GM19463 (cell line): ENCODE data around the gene ELP1.

Source experiments
- ATAC-seq: cut with Tn5 transposase; IDR thresholded peaks from one replicate; pipeline ENCODE4 v1.9.1; 2021; ENCODE audit warnings: mild to moderate bottlenecking, moderate library complexity; ENCODE audit not compliant: unreplicated experiment

ELP1 gene

GRCh38 chr9:108885643-108886348 is 48.1 kb downstream of the ELP1 start:
- peak; percentile 99 for ATAC-seq

GRCh38 chr9:108884701-108885100 is 49.2 kb downstream of the ELP1 start:
- no peak for ATAC-seq

GRCh38 chr9:108883085-108883484 is 50.8 kb downstream of the ELP1 start:
- ATAC-seq: no peak

- no peak for ATAC-seq
Measured at GRCh38 chr9:108882052-108882888, 51.7 kb downstream of the ELP1 start.

- ATAC-seq: no peak
Measured at GRCh38 chr9:108880738-108881316, 53.1 kb downstream of the ELP1 start.

- no peak for ATAC-seq
Measured at GRCh38 chr9:108877524-108877923, 56.4 kb downstream of the ELP1 start.

- no peak for ATAC-seq
Measured at GRCh38 chr9:108876425-108876824, 57.5 kb downstream of the ELP1 start.

GRCh38 chr9:108874058-108874788 is 59.7 kb downstream of the ELP1 start:
- ATAC-seq: no peak

- ATAC-seq: no peak
Measured at GRCh38 chr9:108869092-108869725, 64.7 kb downstream of the ELP1 start.

GRCh38 chr9:108867829-108868228 is 66.1 kb downstream of the ELP1 start:
- ATAC-seq: no peak

GRCh38 chr9:108867116-108867515 is 66.8 kb downstream of the ELP1 start:
- ATAC-seq: no peak

- no peak for ATAC-seq
Measured at GRCh38 chr9:108866001-108866420, 67.9 kb downstream of the ELP1 start.

GRCh38 chr9:108865037-108865436 is 68.9 kb downstream of the ELP1 start:
- no peak for ATAC-seq

- ATAC-seq: no peak
Measured at GRCh38 chr9:108864446-108864845, 69.5 kb downstream of the ELP1 start.

GRCh38 chr9:108863891-108864290 is 70.0 kb downstream of the ELP1 start:
- no peak for ATAC-seq

- no peak for ATAC-seq
Measured at GRCh38 chr9:108861997-108862396, 71.9 kb downstream of the ELP1 start, which contains the start of gene ACTL7A. ACTL7A (plus strand) TSS chr9:108862266; CDS start chr9:108862323, 57 bp downstream.

GRCh38 chr9:108861464-108861863 is 72.5 kb downstream of the ELP1 start:
- no peak for ATAC-seq

GRCh38 chr9:108860764-108861163 is 73.2 kb downstream of the ELP1 start:
- ATAC-seq: no peak

GRCh38 chr9:108860354-108860753 is 73.6 kb downstream of the ELP1 start:
- no peak for ATAC-seq

GRCh38 chr9:108859459-108860114 is 74.3 kb downstream of the ELP1 start:
- peak; percentile 64 for ATAC-seq
